NB4 (cell line): ENCODE data around the gene SKA3.

Source experiments
- MYC ChIP-seq: IDR thresholded peaks from 2 replicates; pipeline ENCODE4 v1.6.1; 2011; ENCODE audit warnings: low read depth, low read length
- POLR2A ChIP-seq: IDR thresholded peaks from 2 replicates; pipeline ENCODE4 v1.6.1; 2011; ENCODE audit warnings: mild to moderate bottlenecking; ENCODE audit not compliant: insufficient read length; ENCODE audit errors: extremely low read depth
- TF ChIP-seq, protein P1 (sequence below): IDR thresholded peaks from one replicate; pipeline ENCODE4 v1.5.1; 2012; ENCODE audit warnings: low read depth, low read length
- TF ChIP-seq, protein P2 (sequence below): IDR thresholded peaks from 2 replicates; pipeline ENCODE4 v1.6.1; 2011; ENCODE audit warnings: low read depth, low read length

DNA sequence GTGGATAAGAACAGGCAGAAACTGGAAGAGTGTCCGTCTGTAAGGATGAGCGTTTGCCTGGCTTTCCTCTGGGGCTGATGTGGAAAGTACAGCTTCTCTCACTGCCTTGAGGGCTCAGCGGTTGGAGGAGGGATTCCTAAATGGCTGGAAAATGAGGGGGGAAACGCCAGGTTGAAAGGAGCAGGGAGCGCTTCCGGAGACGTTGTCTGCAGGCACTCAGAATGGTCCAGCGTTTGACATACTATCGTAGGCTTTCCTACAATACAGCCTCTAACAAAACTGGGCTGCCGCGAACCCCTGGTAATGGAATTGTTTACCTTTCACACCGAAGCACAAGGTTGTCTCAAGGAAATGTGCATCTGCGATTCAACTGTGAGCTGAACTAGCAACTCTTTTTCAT is 40.0 kb upstream of the SKA3 start:
- no peak for TF ChIP-seq POLR2A
- TF ChIP-seq, protein P1, sequence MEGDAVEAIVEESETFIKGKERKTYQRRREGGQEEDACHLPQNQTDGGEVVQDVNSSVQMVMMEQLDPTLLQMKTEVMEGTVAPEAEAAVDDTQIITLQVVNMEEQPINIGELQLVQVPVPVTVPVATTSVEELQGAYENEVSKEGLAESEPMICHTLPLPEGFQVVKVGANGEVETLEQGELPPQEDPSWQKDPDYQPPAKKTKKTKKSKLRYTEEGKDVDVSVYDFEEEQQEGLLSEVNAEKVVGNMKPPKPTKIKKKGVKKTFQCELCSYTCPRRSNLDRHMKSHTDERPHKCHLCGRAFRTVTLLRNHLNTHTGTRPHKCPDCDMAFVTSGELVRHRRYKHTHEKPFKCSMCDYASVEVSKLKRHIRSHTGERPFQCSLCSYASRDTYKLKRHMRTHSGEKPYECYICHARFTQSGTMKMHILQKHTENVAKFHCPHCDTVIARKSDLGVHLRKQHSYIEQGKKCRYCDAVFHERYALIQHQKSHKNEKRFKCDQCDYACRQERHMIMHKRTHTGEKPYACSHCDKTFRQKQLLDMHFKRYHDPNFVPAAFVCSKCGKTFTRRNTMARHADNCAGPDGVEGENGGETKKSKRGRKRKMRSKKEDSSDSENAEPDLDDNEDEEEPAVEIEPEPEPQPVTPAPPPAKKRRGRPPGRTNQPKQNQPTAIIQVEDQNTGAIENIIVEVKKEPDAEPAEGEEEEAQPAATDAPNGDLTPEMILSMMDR, result no peak
- TF ChIP-seq, protein P2, sequence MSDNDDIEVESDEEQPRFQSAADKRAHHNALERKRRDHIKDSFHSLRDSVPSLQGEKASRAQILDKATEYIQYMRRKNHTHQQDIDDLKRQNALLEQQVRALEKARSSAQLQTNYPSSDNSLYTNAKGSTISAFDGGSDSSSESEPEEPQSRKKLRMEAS, result no peak
- no peak for TF ChIP-seq MYC
